Neural cell (in vitro differentiated cells): ENCODE data around the gene SCLY. TPM values are rescaled to one million over a fixed set of nuclear protein-coding genes. Genes with fewer than 3 reads are reported as not detected.

Source experiments
- H2AFZ ChIP-seq: fragments of 200-600, 300-800 bp; sonication (generic), shearing (Covaris generic); 2 replicates; pipeline ENCODE4 v1.6.0; 2014; ENCODE audit warnings: low read depth, mild to moderate bottlenecking, antibody characterized with exemption, low read length, moderate library complexity
- H3F3A ChIP-seq: fragments of 200-600 bp; shearing (Covaris generic); 2 replicates; pipeline ENCODE4 v1.6.1; 2016; ENCODE audit warnings: mild to moderate bottlenecking, moderate library complexity, mixed read lengths, antibody characterized with exemption, low read length; ENCODE audit not compliant: insufficient read depth, poor library complexity, severe bottlenecking
- H3K27ac ChIP-seq: fragments of 200-600, 300-800 bp; sonication (generic), shearing (Covaris generic); 2 replicates; pipeline ENCODE4 v1.5.1; 2014; ENCODE audit warnings: mild to moderate bottlenecking, low read length, moderate library complexity
- H3K27me3 ChIP-seq: fragments of 300-800, 200-600 bp; sonication (generic), shearing (Covaris generic); 2 replicates; pipeline ENCODE4 v1.6.0; 2014; ENCODE audit warnings: mild to moderate bottlenecking, low read depth, low read length, moderate library complexity; ENCODE audit not compliant: insufficient read depth
- H3K36me3 ChIP-seq: fragments of 300-800, 200-600 bp; sonication (generic), shearing (Covaris generic); 2 replicates; pipeline ENCODE4 v1.5.1; 2014; ENCODE audit warnings: mild to moderate bottlenecking, antibody characterized with exemption, low read length, moderate library complexity; ENCODE audit not compliant: insufficient read depth
- H3K4me2 ChIP-seq: fragments of 300-800, 200-600 bp; sonication (generic), shearing (Covaris generic); 2 replicates; pipeline ENCODE4 v1.6.0; 2014; ENCODE audit warnings: mild to moderate bottlenecking, low read length
- H3K4me3 ChIP-seq: fragments of 300-800, 200-600 bp; sonication (generic), shearing (Covaris generic); 2 replicates; pipeline ENCODE4 v1.5.1; 2014; ENCODE audit warnings: mild to moderate bottlenecking, low read length, moderate library complexity
- H3K79me2 ChIP-seq: fragments of 200-600 bp; shearing (Covaris generic); replicated peaks from 2 replicates; pipeline ENCODE4 v1.6.0; 2014; ENCODE audit warnings: mild to moderate bottlenecking, low read length, moderate library complexity; ENCODE audit not compliant: insufficient read depth
- H3K9ac ChIP-seq: fragments of 300-800, 200-600 bp; sonication (generic), shearing (Covaris generic); 2 replicates; pipeline ENCODE4 v1.6.1; 2016; ENCODE audit warnings: mild to moderate bottlenecking, low read length, mixed read lengths
- H3K9me2 ChIP-seq: fragments of 200-600 bp; shearing (Covaris generic); 2 replicates; pipeline ENCODE4 v1.6.1; 2016; ENCODE audit warnings: mild to moderate bottlenecking, low read length, mixed read lengths; ENCODE audit not compliant: insufficient read depth
- H3K9me3 ChIP-seq: fragments of 200-600, 300-800 bp; sonication (generic), shearing (Covaris generic); 2 replicates; pipeline ENCODE4 v1.6.1; 2016; ENCODE audit warnings: mild to moderate bottlenecking, mixed run types, low read length, moderate library complexity, mixed read lengths
- H4K20me1 ChIP-seq: fragments of 200-600 bp; shearing (Covaris generic); 2 replicates; pipeline ENCODE4 v1.6.1; 2016; ENCODE audit warnings: mild to moderate bottlenecking, mixed run types; ENCODE audit not compliant: insufficient read depth
- EP300 ChIP-seq: fragments of 450-650 bp; conservative IDR thresholded peaks from 2 replicates; pipeline ENCODE4 v1.6.1; 2014; ENCODE audit warnings: antibody characterized with exemption, mild to moderate bottlenecking, moderate library complexity; ENCODE audit not compliant: poor library complexity, severe bottlenecking
- EZH2 ChIP-seq: fragments of 200-600, 300-800 bp; shearing (Covaris generic), sonication (generic); IDR thresholded peaks from 2 replicates; pipeline ENCODE4 v1.6.1; 2014; ENCODE audit warnings: antibody characterized with exemption, low read length, borderline replicate concordance, mild to moderate bottlenecking; ENCODE audit not compliant: insufficient read depth, poor library complexity, severe bottlenecking
- MXI1 ChIP-seq: fragments of 450-650 bp; conservative IDR thresholded peaks from 2 replicates; pipeline ENCODE4 v1.6.1; 2014; ENCODE audit warnings: antibody characterized with exemption, mild to moderate bottlenecking; ENCODE audit not compliant: poor library complexity, severe bottlenecking
- POLR2AphosphoS5 ChIP-seq: IDR thresholded peaks from 2 replicates; pipeline ENCODE4 v1.6.1; 2012
- RAD21 ChIP-seq: fragments of 450-650 bp; conservative IDR thresholded peaks from 2 replicates; pipeline ENCODE4 v1.6.1; 2014; ENCODE audit warnings: antibody characterized with exemption, mild to moderate bottlenecking, moderate library complexity
- SMC3 ChIP-seq: fragments of 450-650 bp; conservative IDR thresholded peaks from 2 replicates; pipeline ENCODE4 v1.6.1; 2014; ENCODE audit warnings: antibody characterized with exemption, mild to moderate bottlenecking, moderate library complexity; ENCODE audit not compliant: poor library complexity
- TAF1 ChIP-seq: IDR thresholded peaks from 2 replicates; pipeline ENCODE4 v1.6.1; 2012; ENCODE audit warnings: low read depth
- polyA plus RNA-seq: library from polyadenylated mRNA; depleted of rRNA; stranded (reverse); fragments of >200 nt; gene quantifications from 2 replicates; pipeline ENCODE4 v1.2.3, GENCODE V29; 2014
- TF ChIP-seq, protein P1 (sequence below): IDR thresholded peaks from 2 replicates; pipeline ENCODE4 v1.6.1; 2012; ENCODE audit warnings: borderline replicate concordance
- TF ChIP-seq, protein P2 (sequence below): fragments of 450-650 bp; IDR thresholded peaks from 2 replicates; pipeline ENCODE4 v1.5.1; 2014; ENCODE audit warnings: antibody characterized with exemption, mild to moderate bottlenecking, moderate library complexity; ENCODE audit not compliant: poor library complexity, severe bottlenecking

Gene SCLY
- polyA plus RNA-seq, 1 donor from 2014 or later, result 15.9 TPM

DNA sequence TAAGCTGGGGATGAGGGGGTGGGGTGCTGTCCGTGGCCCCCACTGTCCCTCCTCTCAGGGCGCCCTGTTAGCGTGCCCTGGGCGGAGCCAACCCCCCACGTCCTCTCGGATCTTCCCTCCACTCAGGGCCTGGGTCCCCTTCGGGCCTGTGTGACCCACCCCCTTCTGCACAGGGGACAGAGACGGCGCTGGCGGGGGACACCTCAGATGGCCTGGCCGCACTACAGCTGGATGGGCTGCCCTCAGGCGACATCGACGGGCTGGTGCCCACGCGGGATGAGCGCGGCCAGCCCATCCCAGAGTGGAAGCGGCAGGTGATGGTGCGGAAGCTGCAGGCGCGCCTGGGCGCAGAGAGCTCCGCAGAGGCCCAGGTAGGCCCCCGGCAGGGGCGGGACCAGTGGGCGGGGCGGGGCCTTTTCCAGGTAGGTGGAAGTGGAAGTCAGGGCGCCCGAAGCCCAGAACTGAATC lies 67.8 kb downstream of the SCLY start:
- Histone ChIP-seq H3K9me2 (no peaks in the 10 kb centered on the region), H3F3A (no peaks in the 10 kb centered on the region), H3K27ac (no peak overlapping the region), H4K20me1 (no peaks in the 10 kb centered on the region), H2AFZ (no peak overlapping the region), H3K9ac (no peak overlapping the region), H3K4me3 (no peak overlapping the region), H3K9me3 (no peaks in the 10 kb centered on the region), H3K4me2 (no peak overlapping the region), H3K79me2 (no peaks in the 10 kb centered on the region), H3K36me3 (no peaks in the 10 kb centered on the region), H3K27me3 (no peaks in the 10 kb centered on the region)
- TF ChIP-seq RAD21 (no peak), EZH2 (no peak), TAF1 (no peak), EP300 (no peak), MXI1 (no peak), SMC3 (no peak), POLR2AphosphoS5 (no peak)
- TF ChIP-seq, protein P1, sequence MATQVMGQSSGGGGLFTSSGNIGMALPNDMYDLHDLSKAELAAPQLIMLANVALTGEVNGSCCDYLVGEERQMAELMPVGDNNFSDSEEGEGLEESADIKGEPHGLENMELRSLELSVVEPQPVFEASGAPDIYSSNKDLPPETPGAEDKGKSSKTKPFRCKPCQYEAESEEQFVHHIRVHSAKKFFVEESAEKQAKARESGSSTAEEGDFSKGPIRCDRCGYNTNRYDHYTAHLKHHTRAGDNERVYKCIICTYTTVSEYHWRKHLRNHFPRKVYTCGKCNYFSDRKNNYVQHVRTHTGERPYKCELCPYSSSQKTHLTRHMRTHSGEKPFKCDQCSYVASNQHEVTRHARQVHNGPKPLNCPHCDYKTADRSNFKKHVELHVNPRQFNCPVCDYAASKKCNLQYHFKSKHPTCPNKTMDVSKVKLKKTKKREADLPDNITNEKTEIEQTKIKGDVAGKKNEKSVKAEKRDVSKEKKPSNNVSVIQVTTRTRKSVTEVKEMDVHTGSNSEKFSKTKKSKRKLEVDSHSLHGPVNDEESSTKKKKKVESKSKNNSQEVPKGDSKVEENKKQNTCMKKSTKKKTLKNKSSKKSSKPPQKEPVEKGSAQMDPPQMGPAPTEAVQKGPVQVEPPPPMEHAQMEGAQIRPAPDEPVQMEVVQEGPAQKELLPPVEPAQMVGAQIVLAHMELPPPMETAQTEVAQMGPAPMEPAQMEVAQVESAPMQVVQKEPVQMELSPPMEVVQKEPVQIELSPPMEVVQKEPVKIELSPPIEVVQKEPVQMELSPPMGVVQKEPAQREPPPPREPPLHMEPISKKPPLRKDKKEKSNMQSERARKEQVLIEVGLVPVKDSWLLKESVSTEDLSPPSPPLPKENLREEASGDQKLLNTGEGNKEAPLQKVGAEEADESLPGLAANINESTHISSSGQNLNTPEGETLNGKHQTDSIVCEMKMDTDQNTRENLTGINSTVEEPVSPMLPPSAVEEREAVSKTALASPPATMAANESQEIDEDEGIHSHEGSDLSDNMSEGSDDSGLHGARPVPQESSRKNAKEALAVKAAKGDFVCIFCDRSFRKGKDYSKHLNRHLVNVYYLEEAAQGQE, result no peak
- TF ChIP-seq, protein P2, sequence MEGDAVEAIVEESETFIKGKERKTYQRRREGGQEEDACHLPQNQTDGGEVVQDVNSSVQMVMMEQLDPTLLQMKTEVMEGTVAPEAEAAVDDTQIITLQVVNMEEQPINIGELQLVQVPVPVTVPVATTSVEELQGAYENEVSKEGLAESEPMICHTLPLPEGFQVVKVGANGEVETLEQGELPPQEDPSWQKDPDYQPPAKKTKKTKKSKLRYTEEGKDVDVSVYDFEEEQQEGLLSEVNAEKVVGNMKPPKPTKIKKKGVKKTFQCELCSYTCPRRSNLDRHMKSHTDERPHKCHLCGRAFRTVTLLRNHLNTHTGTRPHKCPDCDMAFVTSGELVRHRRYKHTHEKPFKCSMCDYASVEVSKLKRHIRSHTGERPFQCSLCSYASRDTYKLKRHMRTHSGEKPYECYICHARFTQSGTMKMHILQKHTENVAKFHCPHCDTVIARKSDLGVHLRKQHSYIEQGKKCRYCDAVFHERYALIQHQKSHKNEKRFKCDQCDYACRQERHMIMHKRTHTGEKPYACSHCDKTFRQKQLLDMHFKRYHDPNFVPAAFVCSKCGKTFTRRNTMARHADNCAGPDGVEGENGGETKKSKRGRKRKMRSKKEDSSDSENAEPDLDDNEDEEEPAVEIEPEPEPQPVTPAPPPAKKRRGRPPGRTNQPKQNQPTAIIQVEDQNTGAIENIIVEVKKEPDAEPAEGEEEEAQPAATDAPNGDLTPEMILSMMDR, result no peak

DNA sequence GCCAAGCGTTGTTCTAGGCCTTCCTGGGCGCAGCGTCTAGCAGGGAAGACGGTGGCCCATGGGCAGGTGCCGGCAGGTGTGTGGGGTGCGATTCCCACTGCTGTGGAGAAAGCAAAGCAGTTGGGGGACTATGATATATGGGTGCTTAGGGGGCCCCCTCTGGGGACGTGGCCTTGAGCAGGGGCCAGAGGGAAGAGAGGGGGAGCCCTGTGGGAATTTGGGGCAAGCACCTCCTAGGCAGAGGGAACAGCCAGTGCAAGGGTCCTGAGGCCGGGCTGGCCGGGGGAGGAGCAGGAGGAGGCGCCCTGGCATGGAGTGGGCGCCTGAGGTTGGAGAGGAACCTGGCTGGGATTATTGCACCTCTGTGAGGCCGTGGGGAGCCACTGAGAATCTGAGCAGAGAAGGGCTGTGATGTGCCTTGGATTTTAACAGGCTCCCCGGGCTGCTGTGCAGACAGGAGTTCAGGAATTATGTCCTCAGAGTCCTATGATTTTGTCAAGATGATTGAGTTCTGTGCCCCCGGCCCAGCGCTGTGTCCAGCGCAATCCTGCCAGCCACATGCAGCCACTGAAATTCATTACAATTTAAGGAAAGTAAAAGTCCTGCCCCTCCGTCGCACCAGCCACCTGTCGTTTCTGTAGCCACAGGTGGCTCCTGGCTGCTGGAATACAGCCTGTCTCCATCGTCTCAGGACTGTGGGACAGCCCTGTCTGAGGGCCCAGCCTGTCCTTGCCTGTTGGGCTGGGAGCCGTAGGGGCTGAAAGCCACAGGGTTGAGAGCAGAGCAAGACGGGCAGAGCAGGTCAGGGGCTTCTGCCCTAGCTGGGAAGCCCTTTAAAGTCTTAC lies 68.6 kb downstream of the SCLY start:
- Histone ChIP-seq H3K9me3 (no peaks in the 10 kb centered on the region), H3K36me3 (no peaks in the 10 kb centered on the region), H3K27ac (no peak overlapping the region), H2AFZ (no peak overlapping the region), H3K9me2 (no peaks in the 10 kb centered on the region), H3K79me2 (no peaks in the 10 kb centered on the region), H4K20me1 (no peaks in the 10 kb centered on the region), H3K27me3 (no peaks in the 10 kb centered on the region), H3K4me2 (no peak overlapping the region), H3F3A (no peaks in the 10 kb centered on the region), H3K4me3 (no peak overlapping the region), H3K9ac (no peak overlapping the region)
- TF ChIP-seq, protein P2, result no peak
- no peak for TF ChIP-seq TAF1
- TF ChIP-seq MXI1, result no peak
- no peak for TF ChIP-seq EZH2
- no peak for TF ChIP-seq EP300
- TF ChIP-seq, protein P1, result no peak
